Trophoblast cell (in vitro differentiated cells and primary cell): ENCODE data around the gene MBNL2.

Source experiments
- DNase-seq, 2 donors: peaks; one replicate each; pipeline ENCODE4 v3.0.0-alpha.2; 2016
- H2AFZ ChIP-seq: 2 replicates; pipeline ENCODE4 v1.6.1; 2013; ENCODE audit warnings: low read length, moderate library complexity, mild to moderate bottlenecking; ENCODE audit not compliant: insufficient read depth, poor library complexity
- H2AK5ac ChIP-seq: 2 replicates; pipeline ENCODE4 v1.6.1; 2013; ENCODE audit warnings: mild to moderate bottlenecking, low read length
- H2BK120ac ChIP-seq: 2 replicates; pipeline ENCODE4 v1.6.1; 2013; ENCODE audit warnings: low read length, mild to moderate bottlenecking, moderate library complexity; ENCODE audit not compliant: insufficient read depth, poor library complexity
- H2BK12ac ChIP-seq: 2 replicates; pipeline ENCODE4 v1.6.1; 2013; ENCODE audit warnings: mild to moderate bottlenecking, low read length, moderate library complexity
- H2BK5ac ChIP-seq: 2 replicates; pipeline ENCODE4 v1.6.1; 2013; ENCODE audit warnings: low read length, low read depth, moderate library complexity, mild to moderate bottlenecking; ENCODE audit not compliant: poor library complexity
- H3K14ac ChIP-seq: 2 replicates; pipeline ENCODE4 v1.6.1; 2013; ENCODE audit warnings: mild to moderate bottlenecking, low read length
- H3K18ac ChIP-seq: 2 replicates; pipeline ENCODE4 v1.6.1; 2013; ENCODE audit warnings: mild to moderate bottlenecking, low read length
- H3K23ac ChIP-seq: 2 replicates; pipeline ENCODE4 v1.6.1; 2013; ENCODE audit warnings: low read length
- H3K27ac ChIP-seq: 2 replicates; pipeline ENCODE4 v1.5.1; 2013; ENCODE audit warnings: low read depth, mild to moderate bottlenecking, inconsistent platforms, low read length, moderate library complexity
- H3K27me3 ChIP-seq: 2 replicates; pipeline ENCODE4 v1.6.1; 2013; ENCODE audit warnings: inconsistent platforms, mild to moderate bottlenecking, low read length, moderate library complexity; ENCODE audit not compliant: insufficient read depth
- H3K36me3 ChIP-seq, 2 experiments: 1 replicate in 1 of 2; 2 replicates in 1 of 2; pipeline ENCODE4 v1.6.1; 2013; ENCODE audit warnings: low read length in 2 of 2, mild to moderate bottlenecking in 2 of 2, moderate library complexity in 1 of 2; ENCODE audit not compliant: insufficient read depth in 2 of 2, control insufficient read depth in 1 of 2
- H3K4ac ChIP-seq: 2 replicates; pipeline ENCODE4 v1.6.1; 2013; ENCODE audit warnings: low read depth, mild to moderate bottlenecking, low read length, moderate library complexity
- H3K4me1 ChIP-seq, 2 experiments: 1 replicate in 1 of 2; 2 replicates in 1 of 2; pipeline ENCODE4 v1.6.1; 2013; ENCODE audit warnings: low read length in 2 of 2, mild to moderate bottlenecking in 2 of 2, moderate library complexity in 1 of 2; ENCODE audit not compliant: insufficient read depth in 2 of 2, control insufficient read depth in 1 of 2
- H3K4me2 ChIP-seq: 2 replicates; pipeline ENCODE4 v1.6.1; 2013; ENCODE audit warnings: inconsistent platforms, mild to moderate bottlenecking, low read length, moderate library complexity
- H3K4me3 ChIP-seq: 2 replicates; pipeline ENCODE4 v1.5.1; 2013; ENCODE audit warnings: mild to moderate bottlenecking, low read depth, low read length, inconsistent platforms
- H3K79me1 ChIP-seq: one replicate; pipeline ENCODE4 v1.6.1; 2013; ENCODE audit warnings: low read length
- H3K79me2 ChIP-seq: 2 replicates; pipeline ENCODE4 v1.6.1; 2013; ENCODE audit warnings: low read length, mild to moderate bottlenecking; ENCODE audit not compliant: control insufficient read depth, insufficient read depth, poor library complexity
- H3K9ac ChIP-seq: 2 replicates; pipeline ENCODE4 v1.6.1; 2013; ENCODE audit warnings: mild to moderate bottlenecking, low read length
- H3K9me3 ChIP-seq: 2 replicates; pipeline ENCODE4 v1.6.1; 2013; ENCODE audit warnings: low read depth, mild to moderate bottlenecking, control low read depth, inconsistent platforms, low read length; ENCODE audit not compliant: insufficient read depth
- H4K12ac ChIP-seq: 2 replicates; pipeline ENCODE4 v1.6.1; 2013; ENCODE audit warnings: low read depth, mild to moderate bottlenecking, low read length, moderate library complexity
- H4K8ac ChIP-seq: 2 replicates; pipeline ENCODE4 v1.6.1; 2013; ENCODE audit warnings: low read depth, mild to moderate bottlenecking, low read length, moderate library complexity
- H4K91ac ChIP-seq: one replicate; pipeline ENCODE4 v1.6.1; 2013; ENCODE audit warnings: low read depth, mild to moderate bottlenecking, low read length, moderate library complexity
- WGBS: extraction: QIAGEN DNeasy Blood & Tissue Kit; methylation state at CpG from one replicate; pipeline ENCODE4 v1.1.7; 2013; ENCODE audit warnings: missing lambda C conversion rate; ENCODE audit not compliant: insufficient read length, insufficient coverage; ENCODE audit errors: extremely low coverage; 5-methylcytosine and 5-hydroxymethylcytosine counted together

MBNL2 gene

DNA sequence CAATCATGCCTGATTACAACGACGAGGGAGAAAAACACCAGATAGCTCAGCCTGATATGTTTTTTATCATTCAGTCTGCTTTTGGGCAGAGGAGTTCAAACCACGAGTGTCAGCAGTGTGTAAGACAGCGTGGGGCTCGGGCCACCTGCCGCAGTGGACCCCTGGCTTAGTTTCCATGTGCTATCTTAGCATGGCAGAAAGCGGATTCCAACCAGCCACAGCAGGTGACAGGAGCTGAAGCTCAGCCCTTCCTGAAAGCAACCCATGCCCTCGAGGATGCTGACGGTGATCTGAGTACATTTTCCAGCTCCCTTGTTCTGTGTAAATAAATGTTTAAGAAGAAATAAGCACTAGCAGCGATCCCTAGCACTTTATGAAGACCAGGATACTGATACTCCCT lies 32.2 kb upstream of the MBNL2 start:
- Histone ChIP-seq H3K14ac (no peak overlapping the region), H3K4me3 (no peak overlapping the region), H3K9me3 (no peaks in the 10 kb centered on the region), H2BK120ac (no peak overlapping the region), H3K23ac (no peak overlapping the region), H2AFZ (no peak overlapping the region), H3K79me2 (no peaks in the 10 kb centered on the region), H3K27ac (no peak overlapping the region), H3K36me3 (no peaks in the 10 kb centered on the region), H3K79me1 (peaks cover 15% of the 10 kb centered on the region), H3K9ac (no peak overlapping the region), H4K91ac (no peak overlapping the region), H2AK5ac (no peak overlapping the region), H3K18ac (no peak overlapping the region), H3K4ac (no peak overlapping the region), H3K4me2 (no peak overlapping the region), H4K8ac (no peak overlapping the region), H2BK12ac (peak overlapping the region; percentile 3), H4K12ac (no peak overlapping the region), H2BK5ac (no peak overlapping the region), H3K4me1 (peaks cover 21 to 24% of the 10 kb centered on the region in 2 experiments), H3K27me3 (no peaks in the 10 kb centered on the region)
- DNase-seq = no peak
- no CpG with 5 or more reads among the region's 10 CpGs for WGBS

GRCh38 chr13:97191142-97191541 lies 31.0 kb upstream of the MBNL2 start:
- Histone ChIP-seq H2BK5ac (no peak overlapping the region), H3K36me3 (no peaks in the 10 kb centered on the region), H3K9ac (no peak overlapping the region), H4K8ac (no peak overlapping the region), H3K4me3 (no peak overlapping the region), H3K4ac (no peak overlapping the region), H3K9me3 (no peaks in the 10 kb centered on the region), H3K23ac (no peak overlapping the region), H3K79me2 (no peaks in the 10 kb centered on the region), H3K4me2 (no peak overlapping the region), H3K27ac (no peak overlapping the region), H2AFZ (no peak overlapping the region), H3K4me1 (peaks cover 17 to 19% of the 10 kb centered on the region in 2 experiments), H4K91ac (no peak overlapping the region), H3K79me1 (peaks cover 7% of the 10 kb centered on the region), H2AK5ac (peak overlapping the region; percentile 82), H2BK120ac (no peak overlapping the region), H2BK12ac (peak overlapping the region; percentile 36), H3K27me3 (no peaks in the 10 kb centered on the region), H3K18ac (no peak overlapping the region), H4K12ac (no peak overlapping the region), H3K14ac (peak overlapping the region; percentile 57)
- WGBS = no CpG with 5 or more reads among the region's 7 CpGs
- no peak for DNase-seq

DNA sequence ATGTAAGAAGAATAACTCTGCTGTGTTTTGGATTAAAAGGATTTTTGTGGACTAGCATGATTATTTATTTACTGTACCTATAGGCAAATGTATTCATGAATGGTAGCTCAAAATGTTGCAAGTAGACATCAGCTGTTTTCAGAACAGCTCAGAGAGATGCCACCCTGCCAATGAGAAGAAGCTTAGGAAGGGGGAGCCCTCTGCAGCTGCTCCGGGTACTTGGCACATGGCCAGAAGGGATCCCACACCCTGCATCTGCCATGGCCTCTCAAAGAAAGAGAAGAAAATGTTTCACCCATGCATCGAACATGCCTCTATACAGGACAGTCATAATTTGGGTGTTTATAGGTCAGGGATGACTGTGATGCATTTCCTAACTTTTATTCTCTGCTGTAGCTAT lies 30.5 kb upstream of the MBNL2 start:
- Histone ChIP-seq H3K4me1 (peaks cover 17% of the 10 kb centered on the region in 2 experiments), H2BK12ac (peak overlapping the region; percentile 59), H4K12ac (no peak overlapping the region), H2AK5ac (peak overlapping the region; percentile 74), H2AFZ (no peak overlapping the region), H3K4me3 (no peak overlapping the region), H3K9ac (no peak overlapping the region), H3K27ac (no peak overlapping the region), H3K4me2 (no peak overlapping the region), H3K14ac (no peak overlapping the region), H3K36me3 (no peaks in the 10 kb centered on the region), H2BK120ac (no peak overlapping the region), H4K8ac (no peak overlapping the region), H3K18ac (no peak overlapping the region), H3K23ac (no peak overlapping the region), H2BK5ac (no peak overlapping the region), H3K79me1 (peaks cover 9% of the 10 kb centered on the region), H4K91ac (no peak overlapping the region), H3K4ac (no peak overlapping the region), H3K79me2 (no peaks in the 10 kb centered on the region), H3K9me3 (no peaks in the 10 kb centered on the region), H3K27me3 (no peaks in the 10 kb centered on the region)
- DNase-seq = no peak
- WGBS = no CpG with 5 or more reads among the region's 2 CpGs

DNA sequence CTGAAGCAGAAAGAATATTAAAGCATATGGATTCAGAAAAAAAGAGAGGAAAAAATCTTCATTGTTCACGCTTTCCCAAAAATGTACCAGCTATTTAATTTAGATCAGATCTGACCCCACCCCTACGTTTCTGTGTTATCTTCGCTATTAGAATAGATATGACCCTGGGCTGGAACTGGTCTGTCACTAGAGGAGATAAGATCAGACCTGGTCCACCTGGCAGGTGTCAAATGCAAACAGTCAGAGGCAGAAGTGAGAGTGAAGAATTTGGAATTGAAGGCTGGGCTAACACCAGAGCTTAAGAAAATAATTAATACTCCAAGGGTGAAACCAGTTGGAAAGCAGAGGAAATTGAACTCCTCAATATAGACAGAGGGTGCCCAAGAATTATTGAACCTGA lies 30.0 kb upstream of the MBNL2 start:
- H3K9me3 ChIP-seq = no peaks in the 10 kb centered on the region
- no CpG with 5 or more reads among the region's 3 CpGs for WGBS
- no peak overlapping the region for H2AK5ac ChIP-seq
- no peaks in the 10 kb centered on the region for H3K36me3 ChIP-seq
- DNase-seq = peak; percentile 57 to 78
- H3K23ac ChIP-seq = no peak overlapping the region
- no peak overlapping the region for H2BK120ac ChIP-seq
- H3K4me3 ChIP-seq = no peak overlapping the region
- no peak overlapping the region for H2BK5ac ChIP-seq
- H3K4ac ChIP-seq = no peak overlapping the region
- no peak overlapping the region for H3K27ac ChIP-seq
- no peak overlapping the region for H3K4me2 ChIP-seq
- no peak overlapping the region for H4K8ac ChIP-seq
- H3K4me1 ChIP-seq = peaks cover 17% of the 10 kb centered on the region in 2 experiments
- H4K12ac ChIP-seq = no peak overlapping the region
- H2BK12ac ChIP-seq = no peak overlapping the region
- no peak overlapping the region for H2AFZ ChIP-seq
- no peak overlapping the region for H3K18ac ChIP-seq
- no peak overlapping the region for H3K14ac ChIP-seq
- no peak overlapping the region for H3K9ac ChIP-seq
- H3K27me3 ChIP-seq = no peaks in the 10 kb centered on the region
- no peaks in the 10 kb centered on the region for H3K79me2 ChIP-seq
- H4K91ac ChIP-seq = no peak overlapping the region
- peaks cover 9% of the 10 kb centered on the region for H3K79me1 ChIP-seq
